GM18502 (cell line): ENCODE results near the gene TIPRL.
"Not testable (repeated sequence)": the region's sequence is repeated elsewhere in the genome, so short reads cannot be mapped to it uniquely, and the experiment has no call there.

Experiments used
- ATAC-seq: cut with Tn5 transposase; IDR thresholded peaks from one replicate; pipeline ENCODE4 v1.9.1; 2021; ENCODE audit warnings: mild to moderate bottlenecking; ENCODE audit not compliant: unreplicated experiment, poor library complexity

The TIPRL gene

GRCh38 chr1:168157638-168158037, 21.1 kb upstream of the TIPRL start:
- no peak for ATAC-seq

GRCh38 chr1:168159251-168159650, 19.5 kb upstream of the TIPRL start:
- no peak for ATAC-seq

GRCh38 chr1:168159979-168160378, 18.8 kb upstream of the TIPRL start:
- ATAC-seq, result no peak

- ATAC-seq, result no peak
Observed at GRCh38 chr1:168161459-168161858, 17.3 kb upstream of the TIPRL start.

- no peak for ATAC-seq
Observed at GRCh38 chr1:168163670-168164069, 15.1 kb upstream of the TIPRL start.

GRCh38 chr1:168164771-168165170, 14.0 kb upstream of the TIPRL start:
- no peak for ATAC-seq

GRCh38 chr1:168167806-168168205, 11.0 kb upstream of the TIPRL start:
- no peak for ATAC-seq

GRCh38 chr1:168170564-168171508, 7.9 kb upstream of the TIPRL start:
- peak; percentile 48 for ATAC-seq

GRCh38 chr1:168172250-168172915, 6.4 kb upstream of the TIPRL start:
- ATAC-seq, result no peak

GRCh38 chr1:168178227-168178637, 530 bp upstream of the TIPRL start:
- no peak for ATAC-seq

- no peak for ATAC-seq
Observed at GRCh38 chr1:168179438-168180147, 831 bp downstream of the TIPRL start.

GRCh38 chr1:168180148-168180524, 1.4 kb downstream of the TIPRL start:
- no peak for ATAC-seq

GRCh38 chr1:168181063-168181720, 2.4 kb downstream of the TIPRL start:
- ATAC-seq, result not testable (repeated sequence)

GRCh38 chr1:168187177-168187576, 8.4 kb downstream of the TIPRL start:
- no peak for ATAC-seq

GRCh38 chr1:168190403-168190802, 11.6 kb downstream of the TIPRL start:
- ATAC-seq, result no peak

GRCh38 chr1:168195199-168196135, 16.7 kb downstream of the TIPRL start:
- ATAC-seq, result no peak

- ATAC-seq, result no peak
Observed at GRCh38 chr1:168199056-168199455, 20.3 kb downstream of the TIPRL start.

- ATAC-seq, result no peak
Observed at GRCh38 chr1:168202941-168203654, 24.3 kb downstream of the TIPRL start.

GRCh38 chr1:168206111-168206510, 27.3 kb downstream of the TIPRL start:
- ATAC-seq, result no peak
